Astrocyte of the cerebellum (primary cell): ENCODE data around the gene INAFM2.

Source experiments
- DNase-seq: peaks from one replicate; pipeline ENCODE4 v3.0.0-alpha.2; 2011; ENCODE audit warnings: low read depth
- H3K4me3 ChIP-seq: 2 replicates; pipeline ENCODE4 v1.5.1; 2011; ENCODE audit warnings: mild to moderate bottlenecking, low read depth, low read length, moderate library complexity
- CTCF ChIP-seq: IDR thresholded peaks from 2 replicates; pipeline ENCODE4 v1.5.1; 2012; ENCODE audit warnings: low read length, low read depth, moderate library complexity, mild to moderate bottlenecking; ENCODE audit errors: missing control alignments
- in situ Hi-C: cut with HindIII; loops from 2 replicates; pipeline ENCODE4 v1.10.0; 2017; ENCODE audit warnings: low sequenced_read_pairs

INAFM2 gene

GRCh38 chr15:40369474-40369869, 46.0 kb downstream of the INAFM2 start:
- no peak for TF ChIP-seq CTCF
- no peak for DNase-seq
- in situ Hi-C loops = no loop called here
- H3K4me3 ChIP-seq = no peak overlapping the region

GRCh38 chr15:40369971-40370370, 46.5 kb downstream of the INAFM2 start:
- H3K4me3 ChIP-seq = no peak overlapping the region
- no peak for TF ChIP-seq CTCF
- in situ Hi-C loops = no loop called here
- no peak for DNase-seq

- TF ChIP-seq CTCF = no peak
- DNase-seq = no peak
- in situ Hi-C loops = no loop called here
Observed at GRCh38 chr15:40372981-40373380, 49.5 kb downstream of the INAFM2 start.

More at GRCh38 chr15:40372981-40373380, 49.5 kb downstream of the INAFM2 start:
- H3K4me3 ChIP-seq = no peak overlapping the region
